Measurements from ENCODE around the gene CALML6.

GRCh38 chr1:1906185-1907097, 8.6 kb upstream of the CALML6 start:
- TF ChIP-seq CTCF (IDR thresholded peaks at IDR 0.05; ENCODE audit: low read length) (peak; percentile 98), EZH2phosphoT487 (IDR thresholded peaks at IDR 0.05; ENCODE audit: low read length) (no peak)

Measured in MM.1S (cell line).